HG02970 (cell line): Measurements from ENCODE around the gene DGKQ.
"Not testable (repeated sequence)": the region's sequence is repeated elsewhere in the genome, so short reads cannot be mapped to it uniquely, and the experiment has no call there.

Source experiments
- ATAC-seq: cut with Tn5 transposase; IDR thresholded peaks from one replicate; pipeline ENCODE4 v1.9.1; 2021; ENCODE audit warnings: mild to moderate bottlenecking, moderate library complexity, moderate number of reproducible peaks; ENCODE audit not compliant: unreplicated experiment, low FRiP score

DGKQ gene

GRCh38 chr4:930028-930551 lies 43.3 kb downstream of the DGKQ start:
- ATAC-seq: no peak

- no peak for ATAC-seq
Measured at GRCh38 chr4:929096-929765, 44.1 kb downstream of the DGKQ start.

GRCh38 chr4:927566-927965 lies 45.8 kb downstream of the DGKQ start:
- ATAC-seq: not testable (repeated sequence)

- no peak for ATAC-seq
Measured at GRCh38 chr4:926538-926937, 46.8 kb downstream of the DGKQ start.

GRCh38 chr4:925771-926500 lies 47.4 kb downstream of the DGKQ start:
- ATAC-seq: no peak

GRCh38 chr4:925171-925570 lies 48.2 kb downstream of the DGKQ start:
- no peak for ATAC-seq

GRCh38 chr4:924107-925096 lies 49.0 kb downstream of the DGKQ start:
- no peak for ATAC-seq

GRCh38 chr4:921830-922331 lies 51.5 kb downstream of the DGKQ start:
- ATAC-seq: no peak

GRCh38 chr4:919004-919680 lies 54.2 kb downstream of the DGKQ start:
- not testable (repeated sequence) for ATAC-seq

- not testable (repeated sequence) for ATAC-seq
Measured at GRCh38 chr4:918591-918990, 54.8 kb downstream of the DGKQ start.

- ATAC-seq: no peak
Measured at GRCh38 chr4:917992-918391, 55.4 kb downstream of the DGKQ start.

- ATAC-seq: no peak
Measured at GRCh38 chr4:917466-917865, 55.9 kb downstream of the DGKQ start.

GRCh38 chr4:915595-915994 lies 57.8 kb downstream of the DGKQ start:
- no peak for ATAC-seq

- no peak for ATAC-seq
Measured at GRCh38 chr4:915041-915474, 58.3 kb downstream of the DGKQ start.

GRCh38 chr4:914531-914930 lies 58.8 kb downstream of the DGKQ start:
- no peak for ATAC-seq

GRCh38 chr4:913280-913618 lies 60.1 kb downstream of the DGKQ start:
- no peak for ATAC-seq

GRCh38 chr4:912548-913279 lies 60.7 kb downstream of the DGKQ start:
- no peak for ATAC-seq

- no peak for ATAC-seq
Measured at GRCh38 chr4:911871-912490, 61.4 kb downstream of the DGKQ start.

GRCh38 chr4:911221-911751 lies 62.1 kb downstream of the DGKQ start:
- ATAC-seq: no peak
